Ovary (tissue), 9 donors: ENCODE results near the gene MAP2K1. TPM values are rescaled to one million over a fixed set of nuclear protein-coding genes. Genes with fewer than 3 reads are reported as not detected.

Source experiments
- DNase-seq, 5 donors: peaks; one replicate each; pipeline ENCODE4 v3.0.0-alpha.2; 2019 to 2020
- H3K27ac ChIP-seq, 2 donors: fragments of 200-600 bp; one replicate each; pipeline versions ENCODE4 v1.5.1 to v1.8.0; 2019 to 2022
- H3K27me3 ChIP-seq: fragments of 200-600 bp; one replicate; pipeline ENCODE4 v1.8.0; 2022
- H3K36me3 ChIP-seq: fragments of 200-600 bp; sonication (generic); one replicate; pipeline ENCODE4 v1.5.1; 2019
- H3K4me1 ChIP-seq: one replicate; pipeline ENCODE4 v1.8.1; 2013; ENCODE audit warnings: mild to moderate bottlenecking, moderate library complexity; ENCODE audit not compliant: insufficient read depth
- H3K4me3 ChIP-seq: fragments of 200-600 bp; sonication (generic); one replicate; pipeline ENCODE4 v1.5.1; 2017
- H3K9me3 ChIP-seq, 2 donors: fragments of 200-600 bp in 1 of 2; sonication (generic) in 1 of 2; one replicate each; pipeline versions ENCODE4 v1.5.1 to v1.8.1; 2013 to 2019; ENCODE audit warnings: mild to moderate bottlenecking in 1 of 2, moderate library complexity in 1 of 2
- CTCF ChIP-seq, 3 donors: fragments of 450-650 bp in 2 of 3; fragments of 200-600 bp in 1 of 3; IDR thresholded peaks; one replicate each; pipeline versions ENCODE4 v1.5.1 to v1.8.0; 2016 to 2022; ENCODE audit warnings: antibody characterized with exemption in 3 of 3, mild to moderate bottlenecking in 1 of 3
- EP300 ChIP-seq: sonication (generic); formaldehyde crosslinking; IDR thresholded peaks from one replicate; pipeline ENCODE4 v1.6.1; 2017; ENCODE audit warnings: antibody characterized with exemption
- POLR2A ChIP-seq: fragments of 450-650 bp; IDR thresholded peaks from one replicate; pipeline ENCODE4 v1.6.1; 2017; ENCODE audit warnings: antibody characterized with exemption, mild to moderate bottlenecking, moderate library complexity
- WGBS, 3 donors: extraction: QIAGEN DNeasy Blood & Tissue Kit in 1 of 3; methylation state at CpG; one replicate each; pipeline versions ENCODE4 v1.1.5 to v1.1.7; 2013 to 2017; 5-methylcytosine and 5-hydroxymethylcytosine counted together
- intact Hi-C, 4 donors: fragments of 100-400 bp; cut with DNase I; formaldehyde crosslinking; loops; one replicate each; pipeline versions ENCODE4 v1.11.0 to v1.15.1; 2022 to 2023
- polyA plus RNA-seq, 2 donors: library from polyadenylated mRNA; stranded (reverse); fragments of 200-250 nt in 1 of 2; fragments of 350-450 nt in 1 of 2; fragmentation: Illumina TruSeq in 1 of 2; extraction: RNeasy Lipid Tissue Mini Kit (QIAGEN cat#74804) in 1 of 2; gene quantifications; one replicate each; pipeline ENCODE4 v1.2.3, GENCODE V29; 2013 to 2014
- total RNA-seq, 7 donors: library from RNA; depleted of rRNA in 2 of 7; stranded (reverse); fragments of >200 nt in 2 of 7; fragmentation: NEBNext Ultra II Directional in 3 of 7; extraction: Animal tissue kit (Norgen Biotek cat#: 25700) in 3 of 7; gene quantifications; one replicate each; pipeline versions ENCODE4 v1.1.0 to v1.2.4, GENCODE V29; 2016 to 2023
- donor health status: DM: no; HTN: no; CAD: no; lungs with moderate emphysema.
- donor health status: DM: no; HTN: no; CAD: no.
- donor health status: Bipolar disorder and iron deficiency.
- donor health status: DM: yes; HTN: yes; CAD: no.
- donor health status: DM: no; HTN: no; CAD: no.
- donor health status: DM: yes; HTN: yes; CAD: no.

MAP2K1 gene
- total and polyA plus RNA-seq, 9 donors = 21.6 to 44.8 (median 34.3) TPM

- Histone ChIP-seq H3K4me1 (peaks cover 4% of the 10 kb centered on the region), H3K27ac (no peak overlapping the region), H3K27me3 (no peaks in the 10 kb centered on the region), H3K4me3 (no peak overlapping the region), H3K9me3 (no peaks in the 10 kb centered on the region), H3K36me3 (no peaks in the 10 kb centered on the region)
- intact Hi-C loops = no loop called here
- no peak for DNase-seq
- TF ChIP-seq EP300 (no peak), POLR2A (no peak), CTCF (IDR thresholded peaks at IDR 0.05) (no peak)
- 91 to 92% (median 92%) methylated on average over 8 of the region's 8 CpGs for WGBS, 3 donors
Observed at GRCh38 chr15:66401130-66402021, 14.7 kb downstream of the MAP2K1 start.

GRCh38 chr15:66402761-66403284, 16.1 kb downstream of the MAP2K1 start:
- Histone ChIP-seq H3K4me3 (no peak overlapping the region), H3K27me3 (no peaks in the 10 kb centered on the region), H3K27ac (no peak overlapping the region), H3K4me1 (peaks cover 4% of the 10 kb centered on the region), H3K9me3 (no peaks in the 10 kb centered on the region), H3K36me3 (no peaks in the 10 kb centered on the region)
- no peak for DNase-seq
- TF ChIP-seq EP300 = no peak
- TF ChIP-seq POLR2A = no peak
- no peak for TF ChIP-seq CTCF (IDR thresholded peaks at IDR 0.05)
- 85 to 94% (median 90%) methylated on average over 3 of the region's 3 CpGs for WGBS, 3 donors
- intact Hi-C loops = no loop called here

GRCh38 chr15:66403323-66403722, 16.6 kb downstream of the MAP2K1 start:
- intact Hi-C loops = no loop called here
- H3K4me1 ChIP-seq = peaks cover 4% of the 10 kb centered on the region

GRCh38 chr15:66404122-66404521, 17.4 kb downstream of the MAP2K1 start:
- Histone ChIP-seq H3K27ac (no peak overlapping the region), H3K27me3 (no peaks in the 10 kb centered on the region), H3K4me1 (peaks cover 4% of the 10 kb centered on the region), H3K4me3 (no peak overlapping the region), H3K9me3 (no peaks in the 10 kb centered on the region), H3K36me3 (no peaks in the 10 kb centered on the region)
- WGBS, 3 donors = 85 to 88% (median 86%) methylated on average over 8 of the region's 8 CpGs
- intact Hi-C loops = no loop called here
- DNase-seq = no peak
- TF ChIP-seq CTCF (IDR thresholded peaks at IDR 0.05) = no peak
- TF ChIP-seq POLR2A = no peak
- TF ChIP-seq EP300 = no peak

More at GRCh38 chr15:66403323-66403722, 16.6 kb downstream of the MAP2K1 start:
- no peak overlapping the region for H3K27ac ChIP-seq
- TF ChIP-seq EP300 (no peak), CTCF (IDR thresholded peaks at IDR 0.05) (no peak), POLR2A (no peak)
- no peaks in the 10 kb centered on the region for H3K36me3 ChIP-seq
- H3K27me3 ChIP-seq = no peaks in the 10 kb centered on the region
- 82 to 88% (median 85%) methylated on average over 5 of the region's 5 CpGs for WGBS, 3 donors
- no peak overlapping the region for H3K4me3 ChIP-seq
- H3K9me3 ChIP-seq = no peaks in the 10 kb centered on the region
- DNase-seq = no peak
